Right cardiac atrium (tissue), 5 donors: Measurements from ENCODE around the gene FAM107B. TPM values are rescaled to one million over a fixed set of nuclear protein-coding genes. Genes with fewer than 3 reads are reported as not detected.

Experiments used
- ATAC-seq, 2 donors: fragments of 200-7000 bp; cut with Tn5 transposase; one replicate each; pipeline versions ENCODE4 v1.8.0 to v1.9.1; 2020; ENCODE audit warnings: moderate library complexity in 2 of 2, mild to moderate bottlenecking in 1 of 2
- DNase-seq, 3 donors: peaks; one replicate each; pipeline ENCODE4 v3.0.0-alpha.2; 2020
- H3K27ac ChIP-seq: one replicate; pipeline ENCODE4 v1.5.1; 2013; ENCODE audit warnings: mild to moderate bottlenecking, low read length, control low read depth, moderate library complexity
- H3K27me3 ChIP-seq: one replicate; pipeline ENCODE4 v1.6.1; 2013; ENCODE audit not compliant: control insufficient read depth, insufficient read depth
- H3K4me1 ChIP-seq: one replicate; pipeline ENCODE4 v1.6.1; 2013; ENCODE audit warnings: low read length; ENCODE audit not compliant: control insufficient read depth, insufficient read depth
- H3K4me3 ChIP-seq: one replicate; pipeline ENCODE4 v1.5.1; 2013; ENCODE audit warnings: low read length, control low read depth
- H3K9me3 ChIP-seq: one replicate; pipeline ENCODE4 v1.6.1; 2013; ENCODE audit warnings: low read length; ENCODE audit not compliant: control insufficient read depth
- WGBS: extraction: QIAGEN DNeasy Blood & Tissue Kit; methylation state at CpG from one replicate; pipeline ENCODE4 v1.1.7; 2013; 5-methylcytosine and 5-hydroxymethylcytosine counted together
- intact Hi-C, 4 donors: fragments of 100-400 bp; cut with DNase I; formaldehyde crosslinking; loops; one replicate each; pipeline versions ENCODE4 v1.11.0 to v1.14.0; 2022 to 2023
- polyA plus RNA-seq: library from polyadenylated mRNA; stranded (reverse); fragments of 200-250 nt; gene quantifications from one replicate; pipeline ENCODE4 v1.2.3, GENCODE V29; 2013
- total RNA-seq, 4 donors: library from RNA; stranded (reverse); fragmentation: NEBNext Ultra II Directional; extraction: Animal tissue kit (Norgen Biotek cat#: 25700); gene quantifications; one replicate each; pipeline ENCODE4 v1.2.1, GENCODE V29; 2021
- donor health status: healthy with polysubstance abuse.
- donor health status: DM: no; HTN: yes; CAD: no.
- donor health status: DM: no; HTN: no; CAD: no.
- donor health status: DM: no; HTN: yes; CAD: no; lungs with severe emphysema.
- donor health status: DM: yes; HTN: yes; CAD: no.

FAM107B gene
- total and polyA plus RNA-seq, 5 donors = 4.3 to 18.7 (median 8.0) TPM

- no peaks in the 10 kb centered on the region for H3K27me3 ChIP-seq
- intact Hi-C loops = no loop called here
- H3K9me3 ChIP-seq = no peaks in the 10 kb centered on the region
- 69% methylated on average over 4 of the region's 4 CpGs for WGBS
- DNase-seq (no peak), ATAC-seq (no peak)
- no peaks in the 10 kb centered on the region for H3K4me1 ChIP-seq
- H3K27ac ChIP-seq = no peak overlapping the region
- H3K4me3 ChIP-seq = no peak overlapping the region
Observed at GRCh38 chr10:14707481-14707880, 67.2 kb downstream of the FAM107B start.

- Histone ChIP-seq H3K4me3 (no peak overlapping the region), H3K27ac (no peak overlapping the region), H3K9me3 (no peaks in the 10 kb centered on the region), H3K27me3 (no peaks in the 10 kb centered on the region), H3K4me1 (no peaks in the 10 kb centered on the region)
- no peak for ATAC-seq
- no peak for DNase-seq
- WGBS = 66% methylated on average over 5 of the region's 5 CpGs
- intact Hi-C loops = no loop called here
Observed at GRCh38 chr10:14705548-14706230, 69.0 kb downstream of the FAM107B start.

GRCh38 chr10:14703631-14704001 is 71.1 kb downstream of the FAM107B start:
- ATAC-seq = peak; percentile 41 to 59
- WGBS = 60% methylated on average over 3 of the region's 3 CpGs

GRCh38 chr10:14701466-14701865 is 73.2 kb downstream of the FAM107B start:
- intact Hi-C loops = no loop called here
- no peaks in the 10 kb centered on the region for H3K27me3 ChIP-seq
- WGBS = 89% methylated on average over 7 of the region's 7 CpGs

More at GRCh38 chr10:14703631-14704001, 71.1 kb downstream of the FAM107B start:
- Histone ChIP-seq H3K27ac (no peak overlapping the region), H3K4me3 (no peak overlapping the region), H3K4me1 (no peaks in the 10 kb centered on the region), H3K27me3 (no peaks in the 10 kb centered on the region), H3K9me3 (no peaks in the 10 kb centered on the region)
- intact Hi-C loops = no loop called here
- DNase-seq = no peak

GRCh38 chr10:14700546-14700945 is 74.2 kb downstream of the FAM107B start:
- DNase-seq (peak in 1 of 3 donors; percentile 50), ATAC-seq (no peak)
- Histone ChIP-seq H3K9me3 (no peaks in the 10 kb centered on the region), H3K4me1 (no peaks in the 10 kb centered on the region), H3K4me3 (no peak overlapping the region), H3K27me3 (no peaks in the 10 kb centered on the region), H3K27ac (no peak overlapping the region)
- intact Hi-C loops = no loop called here
- WGBS = 20% methylated on average over 1 of the region's 1 CpG

More at GRCh38 chr10:14701466-14701865, 73.2 kb downstream of the FAM107B start:
- no peak for ATAC-seq
- Histone ChIP-seq H3K4me3 (no peak overlapping the region), H3K9me3 (no peaks in the 10 kb centered on the region), H3K4me1 (no peaks in the 10 kb centered on the region), H3K27ac (no peak overlapping the region)
- DNase-seq = no peak

- H3K4me3 ChIP-seq = no peak overlapping the region
- DNase-seq (no peak), ATAC-seq (no peak)
- H3K27me3 ChIP-seq = no peaks in the 10 kb centered on the region
- H3K27ac ChIP-seq = no peak overlapping the region
- WGBS = over 99% methylated on average over 4 of the region's 4 CpGs
- H3K9me3 ChIP-seq = no peaks in the 10 kb centered on the region
- H3K4me1 ChIP-seq = no peaks in the 10 kb centered on the region
- intact Hi-C loops = no loop called here
Observed at GRCh38 chr10:14699482-14699881, 75.2 kb downstream of the FAM107B start.

GRCh38 chr10:14698829-14699170 is 75.9 kb downstream of the FAM107B start:
- H3K27me3 ChIP-seq = no peaks in the 10 kb centered on the region
- no peaks in the 10 kb centered on the region for H3K9me3 ChIP-seq
- H3K27ac ChIP-seq = no peak overlapping the region
- 72% methylated on average over 3 of the region's 3 CpGs for WGBS
- no peak for DNase-seq
- no peak overlapping the region for H3K4me3 ChIP-seq
- H3K4me1 ChIP-seq = no peaks in the 10 kb centered on the region
- intact Hi-C loops = no loop called here
- no peak for ATAC-seq

- no peak for DNase-seq
- Histone ChIP-seq H3K27me3 (no peaks in the 10 kb centered on the region), H3K9me3 (no peaks in the 10 kb centered on the region), H3K27ac (no peak overlapping the region), H3K4me3 (no peak overlapping the region), H3K4me1 (no peaks in the 10 kb centered on the region)
- ATAC-seq = no peak
- intact Hi-C loops = no loop called here
- WGBS = 63% methylated on average over 6 of the region's 6 CpGs
Observed at GRCh38 chr10:14698111-14698828, 76.4 kb downstream of the FAM107B start.

- 68% methylated on average over 5 of the region's 5 CpGs for WGBS
- Histone ChIP-seq H3K4me3 (no peak overlapping the region), H3K4me1 (no peaks in the 10 kb centered on the region), H3K27me3 (no peaks in the 10 kb centered on the region), H3K27ac (peak overlapping the region; percentile 19), H3K9me3 (no peaks in the 10 kb centered on the region)
- intact Hi-C loops = no loop called here
- no peak for DNase-seq
- no peak for ATAC-seq
Observed at GRCh38 chr10:14697281-14697680, 77.4 kb downstream of the FAM107B start.

GRCh38 chr10:14696821-14697220 is 77.9 kb downstream of the FAM107B start:
- Histone ChIP-seq H3K27ac (peak overlapping the region; percentile 19), H3K9me3 (no peaks in the 10 kb centered on the region), H3K27me3 (no peaks in the 10 kb centered on the region), H3K4me3 (no peak overlapping the region), H3K4me1 (no peaks in the 10 kb centered on the region)
- intact Hi-C loops = no loop called here
- peak in 1 of 2 donors; percentile 57 for ATAC-seq
- 74% methylated on average over 5 of the region's 5 CpGs for WGBS
- DNase-seq = no peak

GRCh38 chr10:14695847-14696480 is 78.7 kb downstream of the FAM107B start:
- Histone ChIP-seq H3K4me3 (no peak overlapping the region), H3K27me3 (no peaks in the 10 kb centered on the region), H3K27ac (no peak overlapping the region), H3K9me3 (no peaks in the 10 kb centered on the region), H3K4me1 (no peaks in the 10 kb centered on the region)
- intact Hi-C loops = no loop called here
- DNase-seq (no peak), ATAC-seq (no peak)
- whole genome bisulfite sequencing = 89% methylated on average over 3 of the region's 3 CpGs
